ENCODE results near the gene TOR1AIP2.

TOR1AIP2 gene

DNA sequence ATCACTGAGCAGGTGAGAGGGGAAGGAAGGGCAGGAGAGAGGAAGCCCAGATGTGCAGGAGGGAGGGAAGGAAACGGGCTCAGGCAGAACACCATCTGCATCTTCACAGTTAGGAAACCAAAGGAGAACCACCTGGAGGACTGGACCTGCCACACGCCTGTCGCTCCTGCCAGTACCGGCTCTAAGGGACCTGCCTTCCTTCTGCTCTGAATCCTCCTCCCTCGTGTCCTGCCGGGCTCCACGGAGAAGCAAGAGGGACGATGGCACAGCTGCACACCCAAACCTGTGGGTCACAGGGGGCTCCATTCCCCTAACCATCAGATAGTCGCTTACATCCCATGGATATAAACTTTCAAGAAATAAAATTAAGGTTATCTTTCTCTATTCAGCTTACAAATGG, 56.1 kb downstream of the TOR1AIP2 start:
- no peak overlapping the region for H3K4me2 ChIP-seq (ENCODE audit: low read length)
- no peak overlapping the region for H2AFZ ChIP-seq (ENCODE audit: low read length)
- no peaks in the 10 kb centered on the region for H4K20me1 ChIP-seq (ENCODE audit: insufficient read depth, low read length)
- no peak overlapping the region for H3K27ac ChIP-seq (ENCODE audit: low read depth, low read length, poor library complexity, severe bottlenecking)
- H3K9me2 ChIP-seq (ENCODE audit: low read depth, low read length), result no peaks in the 10 kb centered on the region
- no peak overlapping the region for H3K4me3 ChIP-seq (ENCODE audit: low read depth, low read length, poor library complexity, severe bottlenecking)
- no peaks in the 10 kb centered on the region for H3K4me1 ChIP-seq (ENCODE audit: insufficient read depth, low read length, severe bottlenecking)
- no peaks in the 10 kb centered on the region for H3K36me3 ChIP-seq (ENCODE audit: insufficient read depth, low read length)
- no peaks in the 10 kb centered on the region for H3F3A ChIP-seq (ENCODE audit: insufficient read depth, low read length)
- TF ChIP-seq EZH2 (IDR thresholded peaks at IDR 0.05; ENCODE audit: borderline replicate concordance, low read length), result no peak
- TF ChIP-seq, protein P1, sequence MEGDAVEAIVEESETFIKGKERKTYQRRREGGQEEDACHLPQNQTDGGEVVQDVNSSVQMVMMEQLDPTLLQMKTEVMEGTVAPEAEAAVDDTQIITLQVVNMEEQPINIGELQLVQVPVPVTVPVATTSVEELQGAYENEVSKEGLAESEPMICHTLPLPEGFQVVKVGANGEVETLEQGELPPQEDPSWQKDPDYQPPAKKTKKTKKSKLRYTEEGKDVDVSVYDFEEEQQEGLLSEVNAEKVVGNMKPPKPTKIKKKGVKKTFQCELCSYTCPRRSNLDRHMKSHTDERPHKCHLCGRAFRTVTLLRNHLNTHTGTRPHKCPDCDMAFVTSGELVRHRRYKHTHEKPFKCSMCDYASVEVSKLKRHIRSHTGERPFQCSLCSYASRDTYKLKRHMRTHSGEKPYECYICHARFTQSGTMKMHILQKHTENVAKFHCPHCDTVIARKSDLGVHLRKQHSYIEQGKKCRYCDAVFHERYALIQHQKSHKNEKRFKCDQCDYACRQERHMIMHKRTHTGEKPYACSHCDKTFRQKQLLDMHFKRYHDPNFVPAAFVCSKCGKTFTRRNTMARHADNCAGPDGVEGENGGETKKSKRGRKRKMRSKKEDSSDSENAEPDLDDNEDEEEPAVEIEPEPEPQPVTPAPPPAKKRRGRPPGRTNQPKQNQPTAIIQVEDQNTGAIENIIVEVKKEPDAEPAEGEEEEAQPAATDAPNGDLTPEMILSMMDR (IDR thresholded peaks at IDR 0.05; ENCODE audit: low read length), result no peak
- no peaks in the 10 kb centered on the region for H3K79me2 ChIP-seq (ENCODE audit: insufficient read depth, low read length)
- no peaks in the 10 kb centered on the region; the same call in 1 of the 2 replicates for H3K27me3 ChIP-seq (ENCODE audit: insufficient read depth, low read length)
- no peaks in the 10 kb centered on the region for H3K9me3 ChIP-seq (ENCODE audit: low read length)
- no peak overlapping the region for H3K9ac ChIP-seq (ENCODE audit: low read length)

DNA sequence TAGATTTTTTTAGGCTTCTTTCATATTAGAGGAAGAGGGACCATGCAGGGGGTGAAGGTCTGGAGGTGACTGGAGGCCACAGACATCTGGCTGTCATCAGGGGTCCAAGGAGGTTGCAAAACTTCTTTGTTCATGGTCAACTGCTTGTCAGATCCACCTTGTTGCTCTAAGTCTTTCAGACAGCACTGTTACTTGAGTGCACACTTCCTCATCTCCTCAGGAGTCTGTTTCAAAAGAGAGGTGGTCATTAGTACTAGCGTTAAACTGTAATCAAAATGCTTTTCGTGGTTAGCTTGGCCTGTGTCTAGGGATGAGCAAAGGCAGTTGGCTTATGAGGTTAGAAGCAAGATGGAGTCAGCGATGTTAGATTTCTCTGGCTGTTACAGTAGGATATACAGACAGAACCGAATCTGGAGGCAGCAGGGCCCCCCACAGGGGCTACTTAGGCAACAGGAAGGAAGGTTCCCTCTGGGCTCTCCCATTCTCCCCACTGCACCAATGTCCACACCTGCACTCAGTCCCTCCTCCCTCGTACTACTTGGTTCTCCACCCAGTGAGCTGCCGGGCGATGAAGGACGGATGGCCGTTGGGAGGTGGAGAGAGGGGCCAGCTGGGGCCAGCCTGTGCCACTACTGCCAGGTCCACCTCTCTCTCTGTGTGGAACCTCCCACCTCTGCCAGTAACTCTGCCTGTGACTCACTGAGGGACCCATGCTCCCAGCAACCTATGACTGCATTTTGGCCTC, 57.2 kb downstream of the TOR1AIP2 start:
- Histone ChIP-seq H3K27me3 (ENCODE audit: insufficient read depth, low read length) (no peaks in the 10 kb centered on the region; the same call in 1 of the 2 replicates), H4K20me1 (ENCODE audit: insufficient read depth, low read length) (no peaks in the 10 kb centered on the region), H3K9ac (ENCODE audit: low read length) (no peak overlapping the region), H3K9me3 (ENCODE audit: low read length) (no peaks in the 10 kb centered on the region), H3K4me2 (ENCODE audit: low read length) (no peak overlapping the region), H3K4me3 (ENCODE audit: low read depth, low read length, poor library complexity, severe bottlenecking) (no peak overlapping the region), H3K9me2 (ENCODE audit: low read depth, low read length) (no peaks in the 10 kb centered on the region), H3K4me1 (ENCODE audit: insufficient read depth, low read length, severe bottlenecking) (peaks cover 3% of the 10 kb centered on the region), H2AFZ (ENCODE audit: low read length) (no peak overlapping the region), H3F3A (ENCODE audit: insufficient read depth, low read length) (no peaks in the 10 kb centered on the region), H3K36me3 (ENCODE audit: insufficient read depth, low read length) (no peaks in the 10 kb centered on the region), H3K79me2 (ENCODE audit: insufficient read depth, low read length) (no peaks in the 10 kb centered on the region), H3K27ac (ENCODE audit: low read depth, low read length, poor library complexity, severe bottlenecking) (no peak overlapping the region)
- no peak for TF ChIP-seq EZH2 (IDR thresholded peaks at IDR 0.05; ENCODE audit: borderline replicate concordance, low read length)
- TF ChIP-seq, protein P1 (IDR thresholded peaks at IDR 0.05; ENCODE audit: low read length), result no peak

DNA sequence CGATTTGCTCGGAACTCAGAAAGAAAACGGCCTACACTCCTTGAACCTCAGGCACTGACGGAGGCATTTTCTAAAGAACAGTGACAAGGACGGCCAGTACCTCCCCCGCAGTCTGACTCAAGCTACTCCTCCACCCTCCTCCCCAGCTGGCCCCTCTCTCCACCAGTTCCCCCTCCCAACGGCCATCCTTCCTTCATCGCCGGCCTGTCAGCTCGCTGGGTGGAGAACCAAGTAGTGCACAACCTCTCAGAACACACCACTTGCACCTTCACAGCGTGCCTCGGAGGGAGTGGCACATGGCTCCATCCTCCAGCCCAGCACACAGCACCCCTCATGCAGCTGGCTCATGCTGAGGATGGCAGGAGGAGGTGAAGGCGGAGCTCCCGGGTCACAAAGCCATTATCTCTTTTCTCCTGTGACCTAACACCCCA, 58.8 kb downstream of the TOR1AIP2 start:
- H3K4me2 ChIP-seq (ENCODE audit: low read length), result no peak overlapping the region
- TF ChIP-seq EZH2 (IDR thresholded peaks at IDR 0.05; ENCODE audit: borderline replicate concordance, low read length), result no peak
- TF ChIP-seq, protein P1 (IDR thresholded peaks at IDR 0.05; ENCODE audit: low read length), result no peak
- no peaks in the 10 kb centered on the region; the same call in 1 of the 2 replicates for H3K27me3 ChIP-seq (ENCODE audit: insufficient read depth, low read length)

More for the DNA sequence above, 58.8 kb downstream of the TOR1AIP2 start:
- Histone ChIP-seq H3K9ac (ENCODE audit: low read length) (no peak overlapping the region), H3K9me3 (ENCODE audit: low read length) (no peaks in the 10 kb centered on the region), H2AFZ (ENCODE audit: low read length) (no peak overlapping the region), H3K27ac (ENCODE audit: low read depth, low read length, poor library complexity, severe bottlenecking) (no peak overlapping the region), H3K79me2 (ENCODE audit: insufficient read depth, low read length) (no peaks in the 10 kb centered on the region), H3K4me3 (ENCODE audit: low read depth, low read length, poor library complexity, severe bottlenecking) (no peak overlapping the region), H3K9me2 (ENCODE audit: low read depth, low read length) (no peaks in the 10 kb centered on the region), H4K20me1 (ENCODE audit: insufficient read depth, low read length) (no peaks in the 10 kb centered on the region), H3F3A (ENCODE audit: insufficient read depth, low read length) (no peaks in the 10 kb centered on the region), H3K4me1 (ENCODE audit: insufficient read depth, low read length, severe bottlenecking) (peaks cover 13% of the 10 kb centered on the region), H3K36me3 (ENCODE audit: insufficient read depth, low read length) (no peaks in the 10 kb centered on the region)

All from OCI-LY1 (cell line).